HepG2 (cell line): ENCODE results near the gene P4HB. TPM values are rescaled to one million over a fixed set of nuclear protein-coding genes. Genes with fewer than 3 reads are reported as not detected.

Experiments
- SRSF9 ChIP-seq: fragments of 200-400 bp; formaldehyde crosslinking; IDR thresholded peaks from 2 replicates; pipeline ENCODE4 v1.6.1; 2018; ENCODE audit warnings: borderline replicate concordance, mild to moderate bottlenecking, low read depth, low read length; ENCODE audit not compliant: insufficient read depth, poor library complexity, severe bottlenecking
- ZBTB1 ChIP-seq: sonication (generic); formaldehyde crosslinking; IDR thresholded peaks from 2 replicates; pipeline ENCODE4 v1.4.0; 2020; ENCODE audit warnings: missing genetic modification reagents, borderline replicate concordance
- ZBTB14 ChIP-seq: sonication (generic); formaldehyde crosslinking; IDR thresholded peaks from 2 replicates; pipeline ENCODE4 v1.4.0; 2020; ENCODE audit warnings: missing genetic modification reagents
- polyA plus RNA-seq, 8 experiments: library from polyadenylated mRNA; depleted of rRNA in 3 of 8; stranded (reverse) in 7 of 8; unstranded in 1 of 8; fragments of >200 nt; fragmentation: Illumina TruSeq in 4 of 8; extraction: Trizol in 4 of 8; gene quantifications; 2 replicates each; pipeline versions ENCODE4 v1.2.1 to v1.2.3, GENCODE V29; 2011 to 2016; ENCODE audit warnings: low read depth in 4 of 8, missing spikeins in 1 of 8, mixed read lengths in 1 of 8; ENCODE audit not compliant: insufficient read depth in 1 of 8
- total RNA-seq, 5 experiments: library from RNA; depleted of rRNA; stranded (reverse); fragments of >200 nt; fragmentation: Illumina TruSeq; extraction: Trizol; gene quantifications; 2 replicates each; pipeline ENCODE4 v1.2.3, GENCODE V29; 2016; ENCODE audit warnings: low read depth in 1 of 5
- TF ChIP-seq, protein P1 (sequence below): sonication (generic); formaldehyde crosslinking; IDR thresholded peaks from 2 replicates; pipeline ENCODE4 v1.5.0; 2020; ENCODE audit warnings: mild to moderate bottlenecking, missing genetic modification reagents
- TF ChIP-seq, protein P2 (sequence below): sonication (generic); formaldehyde crosslinking; IDR thresholded peaks from 2 replicates; pipeline ENCODE4 v1.4.0; 2020; ENCODE audit warnings: low read depth, mild to moderate bottlenecking, missing genetic modification reagents

Gene P4HB
- total and polyA plus RNA-seq, 2 of the 13 experiments (the other 11 are each of a cell fraction or from before 2014, with no cell fraction given) = 185 to 782 TPM

GRCh38 chr17:81870131-81870980, 10.0 kb upstream of the P4HB start (continued):
- TF ChIP-seq, protein P1, sequence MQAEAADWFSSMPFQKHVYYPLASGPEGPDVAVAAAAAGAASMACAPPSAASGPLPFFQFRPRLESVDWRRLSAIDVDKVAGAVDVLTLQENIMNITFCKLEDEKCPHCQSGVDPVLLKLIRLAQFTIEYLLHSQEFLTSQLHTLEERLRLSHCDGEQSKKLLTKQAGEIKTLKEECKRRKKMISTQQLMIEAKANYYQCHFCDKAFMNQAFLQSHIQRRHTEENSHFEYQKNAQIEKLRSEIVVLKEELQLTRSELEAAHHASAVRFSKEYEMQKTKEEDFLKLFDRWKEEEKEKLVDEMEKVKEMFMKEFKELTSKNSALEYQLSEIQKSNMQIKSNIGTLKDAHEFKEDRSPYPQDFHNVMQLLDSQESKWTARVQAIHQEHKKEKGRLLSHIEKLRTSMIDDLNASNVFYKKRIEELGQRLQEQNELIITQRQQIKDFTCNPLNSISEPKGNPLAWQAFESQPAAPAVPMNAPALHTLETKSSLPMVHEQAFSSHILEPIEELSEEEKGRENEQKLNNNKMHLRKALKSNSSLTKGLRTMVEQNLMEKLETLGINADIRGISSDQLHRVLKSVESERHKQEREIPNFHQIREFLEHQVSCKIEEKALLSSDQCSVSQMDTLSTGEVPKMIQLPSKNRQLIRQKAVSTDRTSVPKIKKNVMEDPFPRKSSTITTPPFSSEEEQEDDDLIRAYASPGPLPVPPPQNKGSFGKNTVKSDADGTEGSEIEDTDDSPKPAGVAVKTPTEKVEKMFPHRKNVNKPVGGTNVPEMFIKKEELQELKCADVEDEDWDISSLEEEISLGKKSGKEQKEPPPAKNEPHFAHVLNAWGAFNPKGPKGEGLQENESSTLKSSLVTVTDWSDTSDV (CRISPR knock-in tag) = no peak
- TF ChIP-seq, protein P2, sequence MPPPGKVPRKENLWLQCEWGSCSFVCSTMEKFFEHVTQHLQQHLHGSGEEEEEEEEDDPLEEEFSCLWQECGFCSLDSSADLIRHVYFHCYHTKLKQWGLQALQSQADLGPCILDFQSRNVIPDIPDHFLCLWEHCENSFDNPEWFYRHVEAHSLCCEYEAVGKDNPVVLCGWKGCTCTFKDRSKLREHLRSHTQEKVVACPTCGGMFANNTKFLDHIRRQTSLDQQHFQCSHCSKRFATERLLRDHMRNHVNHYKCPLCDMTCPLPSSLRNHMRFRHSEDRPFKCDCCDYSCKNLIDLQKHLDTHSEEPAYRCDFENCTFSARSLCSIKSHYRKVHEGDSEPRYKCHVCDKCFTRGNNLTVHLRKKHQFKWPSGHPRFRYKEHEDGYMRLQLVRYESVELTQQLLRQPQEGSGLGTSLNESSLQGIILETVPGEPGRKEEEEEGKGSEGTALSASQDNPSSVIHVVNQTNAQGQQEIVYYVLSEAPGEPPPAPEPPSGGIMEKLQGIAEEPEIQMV (CRISPR knock-in tag) = no peak
- TF ChIP-seq ZBTB1 (CRISPR knock-in tag) = no peak
- no peak for TF ChIP-seq SRSF9
- TF ChIP-seq ZBTB14 (CRISPR knock-in tag) = peak; percentile 30; the same call in 1 of the 2 replicates
